SK-N-SH treated with all-trans-retinoic acid at 6 μM for 48 hours (cell line): ENCODE data around the gene CD22.

ENCODE experiments used
- BACH2 ChIP-seq: fragments of 250-450 bp; sonication (Bioruptor Pico); IDR thresholded peaks from 2 replicates; pipeline ENCODE4 v1.9.0; 2021; ENCODE audit warnings: mild to moderate bottlenecking, borderline replicate concordance
- OSR1 ChIP-seq: fragments of 250-450 bp; sonication (Bioruptor Pico); IDR thresholded peaks from 2 replicates; pipeline ENCODE4 v1.8.0; 2022; ENCODE audit warnings: moderate library complexity, mild to moderate bottlenecking, inconsistent platforms
- ZC3H10 ChIP-seq: fragments of 250-450 bp; sonication (Bioruptor Pico); IDR thresholded peaks from 2 replicates; pipeline ENCODE4 v1.5.1; 2021; ENCODE audit warnings: mild to moderate bottlenecking, moderate library complexity
- ZFP3 ChIP-seq: fragments of 250-450 bp; sonication (Bioruptor Pico); IDR thresholded peaks from 2 replicates; pipeline ENCODE4 v1.5.0; 2020; ENCODE audit warnings: mild to moderate bottlenecking, moderate library complexity
- ZNF8 ChIP-seq: fragments of 450-650 bp; formaldehyde crosslinking; IDR thresholded peaks from 2 replicates; pipeline ENCODE4 v1.5.0; 2020; ENCODE audit warnings: mild to moderate bottlenecking, moderate library complexity
- TF ChIP-seq, protein P1 (sequence below): fragments of 250-450 bp; sonication (Bioruptor Pico); IDR thresholded peaks from 2 replicates; pipeline ENCODE4 v1.8.0; 2020; ENCODE audit warnings: mild to moderate bottlenecking, moderate library complexity, borderline replicate concordance

DNA sequence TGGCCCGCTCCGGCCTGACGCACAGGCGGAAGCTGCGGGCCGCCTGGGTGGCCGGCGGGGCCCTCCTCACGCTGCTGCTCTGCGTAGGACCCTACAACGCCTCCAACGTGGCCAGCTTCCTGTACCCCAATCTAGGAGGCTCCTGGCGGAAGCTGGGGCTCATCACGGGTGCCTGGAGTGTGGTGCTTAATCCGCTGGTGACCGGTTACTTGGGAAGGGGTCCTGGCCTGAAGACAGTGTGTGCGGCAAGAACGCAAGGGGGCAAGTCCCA lies 23.1 kb downstream of the CD22 start:
- TF ChIP-seq ZC3H10 (CRISPR knock-in tag) (no peak), ZFP3 (CRISPR knock-in tag) (no peak), BACH2 (no peak), OSR1 (CRISPR knock-in tag) (no peak), ZNF8 (CRISPR knock-in tag) (no peak)
- TF ChIP-seq, protein P1, sequence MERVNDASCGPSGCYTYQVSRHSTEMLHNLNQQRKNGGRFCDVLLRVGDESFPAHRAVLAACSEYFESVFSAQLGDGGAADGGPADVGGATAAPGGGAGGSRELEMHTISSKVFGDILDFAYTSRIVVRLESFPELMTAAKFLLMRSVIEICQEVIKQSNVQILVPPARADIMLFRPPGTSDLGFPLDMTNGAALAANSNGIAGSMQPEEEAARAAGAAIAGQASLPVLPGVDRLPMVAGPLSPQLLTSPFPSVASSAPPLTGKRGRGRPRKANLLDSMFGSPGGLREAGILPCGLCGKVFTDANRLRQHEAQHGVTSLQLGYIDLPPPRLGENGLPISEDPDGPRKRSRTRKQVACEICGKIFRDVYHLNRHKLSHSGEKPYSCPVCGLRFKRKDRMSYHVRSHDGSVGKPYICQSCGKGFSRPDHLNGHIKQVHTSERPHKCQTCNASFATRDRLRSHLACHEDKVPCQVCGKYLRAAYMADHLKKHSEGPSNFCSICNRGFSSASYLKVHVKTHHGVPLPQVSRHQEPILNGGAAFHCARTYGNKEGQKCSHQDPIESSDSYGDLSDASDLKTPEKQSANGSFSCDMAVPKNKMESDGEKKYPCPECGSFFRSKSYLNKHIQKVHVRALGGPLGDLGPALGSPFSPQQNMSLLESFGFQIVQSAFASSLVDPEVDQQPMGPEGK (CRISPR knock-in tag) = no peak
